Mammary epithelial cell (primary cell): ENCODE results near the gene LCORL.

Source experiments
- CTCF ChIP-seq, 2 donors: IDR thresholded peaks in 1 of 2; conservative IDR thresholded peaks in 1 of 2; 2 replicates each; pipeline ENCODE4 v1.5.1; 2011 to 2012; ENCODE audit warnings: inconsistent platforms in 2 of 2, low read length in 2 of 2, mild to moderate bottlenecking in 2 of 2, control low read depth in 1 of 2, low read depth in 1 of 2; ENCODE audit not compliant: insufficient read depth in 1 of 2; ENCODE audit errors: extremely low read depth in 1 of 2
- EZH2 ChIP-seq: IDR thresholded peaks from 2 replicates; pipeline ENCODE4 v1.6.1; 2012; ENCODE audit warnings: low read length, inconsistent platforms, borderline replicate concordance

GRCh38 chr4:17933126-17933525 lies 88.4 kb downstream of the LCORL start:
- TF ChIP-seq CTCF (conservative IDR thresholded peaks at IDR 0.05 in 1 of 2, IDR thresholded peaks at IDR 0.05 in 1 of 2; ENCODE audit: extremely low read depth in 1 of 2, insufficient read depth in 1 of 2, low read depth in 1 of 2, low read length in 2 of 2) (no peak), EZH2 (no peak)
